ENCODE measurements around the gene INPP5D. TPM values are rescaled to one million over a fixed set of nuclear protein-coding genes. Genes with fewer than 3 reads are reported as not detected.

INPP5D gene
- total and polyA plus RNA-seq, 2 of the 13 experiments (the other 11 are each of a cell fraction or from before 2014, with no cell fraction given), result 16.7 to 18.0 TPM

- TF ChIP-seq ZNF138 (CRISPR knock-in tag; IDR thresholded peaks at IDR 0.05; ENCODE audit: low read depth) (0 out of 2 replicates have a peak, but pooled peaks have one; percentile 75), ZNF678 (CRISPR knock-in tag; IDR thresholded peaks at IDR 0.05) (no peak; the same call in 1 of the 2 replicates), MEF2D (CRISPR knock-in tag; IDR thresholded peaks at IDR 0.05) (no peak), ZNF441 (CRISPR knock-in tag; IDR thresholded peaks at IDR 0.05; ENCODE audit: borderline replicate concordance) (peak; percentile 86; the same call in 1 of the 2 replicates), RFXANK (CRISPR knock-in tag; IDR thresholded peaks at IDR 0.05) (0 out of 2 replicates have a peak, but pooled peaks have one; percentile 48), ZNF552 (CRISPR knock-in tag; IDR thresholded peaks at IDR 0.05; ENCODE audit: borderline replicate concordance) (0 out of 2 replicates have a peak, but pooled peaks have one; percentile 50), THAP9 (CRISPR knock-in tag; IDR thresholded peaks at IDR 0.05; ENCODE audit: borderline replicate concordance) (no peak; the same call in 1 of the 2 replicates), MNT (IDR thresholded peaks at IDR 0.05) (peak; percentile 47; the same call in 1 of the 2 replicates), ZNF513 (CRISPR knock-in tag; conservative IDR thresholded peaks at IDR 0.05) (no peak), YY1 (IDR thresholded peaks at IDR 0.05; ENCODE audit: insufficient read depth, insufficient replicate concordance, low read depth, low read length) (peak; percentile 69), GLI4 (CRISPR knock-in tag; IDR thresholded peaks at IDR 0.05; ENCODE audit: borderline replicate concordance) (no peak), GMEB1 (CRISPR knock-in tag; IDR thresholded peaks at IDR 0.05; ENCODE audit: borderline replicate concordance) (peak; percentile 54; the same call in 1 of the 2 replicates), MTA1 (CRISPR knock-in tag; IDR thresholded peaks at IDR 0.05; ENCODE audit: borderline replicate concordance) (peak; percentile 96), ZNF256 (CRISPR knock-in tag; conservative IDR thresholded peaks at IDR 0.05) (no peak)
- TF ChIP-seq, protein P1, sequence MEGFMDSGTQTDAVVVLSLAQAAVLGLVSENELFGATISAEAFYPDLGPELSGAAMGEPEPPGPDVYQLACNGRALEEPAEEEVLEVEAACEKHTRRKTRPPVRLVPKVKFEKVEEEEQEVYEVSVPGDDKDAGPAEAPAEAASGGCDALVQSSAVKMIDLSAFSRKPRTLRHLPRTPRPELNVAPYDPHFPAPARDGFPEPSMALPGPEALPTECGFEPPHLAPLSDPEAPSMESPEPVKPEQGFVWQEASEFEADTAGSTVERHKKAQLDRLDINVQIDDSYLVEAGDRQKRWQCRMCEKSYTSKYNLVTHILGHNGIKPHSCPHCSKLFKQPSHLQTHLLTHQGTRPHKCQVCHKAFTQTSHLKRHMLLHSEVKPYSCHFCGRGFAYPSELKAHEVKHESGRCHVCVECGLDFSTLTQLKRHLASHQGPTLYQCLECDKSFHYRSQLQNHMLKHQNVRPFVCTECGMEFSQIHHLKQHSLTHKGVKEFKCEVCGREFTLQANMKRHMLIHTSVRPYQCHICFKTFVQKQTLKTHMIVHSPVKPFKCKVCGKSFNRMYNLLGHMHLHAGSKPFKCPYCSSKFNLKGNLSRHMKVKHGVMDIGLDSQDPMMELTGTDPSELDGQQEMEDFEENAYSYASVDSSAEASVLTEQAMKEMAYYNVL (CRISPR knock-in tag; IDR thresholded peaks at IDR 0.05; ENCODE audit: borderline replicate concordance), result peak; percentile 86
Observed at GRCh38 chr2:233013027-233013461, 47.1 kb upstream of the INPP5D start, which contains the start of gene NGEF (continued).
